Measurements from ENCODE around the gene RAPGEF6. TPM values are rescaled to one million over a fixed set of nuclear protein-coding genes. Genes with fewer than 3 reads are reported as not detected.

The RAPGEF6 gene
- total and polyA plus RNA-seq, 4 donors: 3.9 to 73.1 (median 10.8) TPM

GRCh38 chr5:131634238-131634637 is 791 bp downstream of the RAPGEF6 start:
- H3K27me3 ChIP-seq (ENCODE audit: control insufficient read depth in 3 of 3, insufficient read depth in 3 of 3, low read length in 2 of 3): no peaks in the 10 kb centered on the region
- ATAC-seq (ENCODE audit: insufficient read depth, low FRiP score) (no peak), DNase-seq (peak in 1 of 3 donors; percentile 18)
- H3K36me3 ChIP-seq (ENCODE audit: control insufficient read depth in 4 of 4, insufficient read depth in 4 of 4, low read length in 4 of 4): peaks cover 0 to 3% (median 0%) of the 10 kb centered on the region in 4 donors
- H3K9me3 ChIP-seq (ENCODE audit: control insufficient read depth in 4 of 4, insufficient read depth in 3 of 4, low read length in 3 of 4): no peaks in the 10 kb centered on the region
- WGBS, 2 donors: 2 to 4% methylated on average over 4 of the region's 4 CpGs
- H3K27ac ChIP-seq (ENCODE audit: low read depth in 1 of 2, low read length in 1 of 2): peak overlapping the region; percentile 85 to 99
- H3K9ac ChIP-seq (ENCODE audit: insufficient read depth in 1 of 2, low read length in 2 of 2): peak overlapping the region; percentile 86 to 94
- no peak for TF ChIP-seq CTCF (IDR thresholded peaks at IDR 0.05; ENCODE audit: control extremely low read depth, extremely low read depth)
- H3K4me1 ChIP-seq (ENCODE audit: control insufficient read depth in 5 of 5, insufficient read depth in 5 of 5, low read length in 5 of 5): peaks cover 4 to 20% (median 8%) of the 10 kb centered on the region in 5 donors
- H3K4me3 ChIP-seq: no peak overlapping the region

- H3K9ac ChIP-seq (ENCODE audit: insufficient read depth in 1 of 2, low read length in 2 of 2): peak overlapping the region; percentile 86 to 94
- H3K4me1 ChIP-seq (ENCODE audit: control insufficient read depth in 5 of 5, insufficient read depth in 5 of 5, low read length in 5 of 5): peaks cover 4 to 20% (median 10%) of the 10 kb centered on the region in 5 donors
- no peak for ATAC-seq (ENCODE audit: insufficient read depth, low FRiP score)
- H3K36me3 ChIP-seq (ENCODE audit: control insufficient read depth in 4 of 4, insufficient read depth in 4 of 4, low read length in 4 of 4): peaks cover 0 to 3% (median 0%) of the 10 kb centered on the region in 4 donors
- H3K27me3 ChIP-seq (ENCODE audit: control insufficient read depth in 3 of 3, insufficient read depth in 3 of 3, low read length in 2 of 3): no peaks in the 10 kb centered on the region
- TF ChIP-seq CTCF (IDR thresholded peaks at IDR 0.05; ENCODE audit: control extremely low read depth, extremely low read depth): no peak
- 45 to 48% methylated on average over 5 of the region's 5 CpGs for WGBS, 2 donors
- H3K9me3 ChIP-seq (ENCODE audit: control insufficient read depth in 4 of 4, insufficient read depth in 3 of 4, low read length in 3 of 4): no peaks in the 10 kb centered on the region
- H3K4me3 ChIP-seq: no peak overlapping the region
- no peak overlapping the region for H3K27ac ChIP-seq (ENCODE audit: low read depth in 1 of 2, low read length in 1 of 2)
- no peak for DNase-seq
Observed at GRCh38 chr5:131633830-131634229, 1.2 kb downstream of the RAPGEF6 start.

- TF ChIP-seq CTCF (IDR thresholded peaks at IDR 0.05; ENCODE audit: control extremely low read depth, extremely low read depth): no peak
- Histone ChIP-seq H3K36me3 (ENCODE audit: control insufficient read depth in 4 of 4, insufficient read depth in 4 of 4, low read length in 4 of 4) (peaks cover 0 to 3% (median 0%) of the 10 kb centered on the region in 4 donors), H3K27me3 (ENCODE audit: control insufficient read depth in 3 of 3, insufficient read depth in 3 of 3, low read length in 2 of 3) (no peaks in the 10 kb centered on the region), H3K27ac (ENCODE audit: low read depth in 1 of 2, low read length in 1 of 2) (no peak overlapping the region), H3K9me3 (ENCODE audit: control insufficient read depth in 4 of 4, insufficient read depth in 3 of 4, low read length in 3 of 4) (no peaks in the 10 kb centered on the region), H3K9ac (ENCODE audit: insufficient read depth in 1 of 2, low read length in 2 of 2) (no peak overlapping the region), H3K4me1 (ENCODE audit: control insufficient read depth in 5 of 5, insufficient read depth in 5 of 5, low read length in 5 of 5) (peaks cover 0 to 20% (median 9%) of the 10 kb centered on the region in 5 donors), H3K4me3 (no peak overlapping the region)
- ATAC-seq (ENCODE audit: insufficient read depth, low FRiP score): no peak
- 81 to 83% methylated on average over 4 of the region's 4 CpGs for WGBS, 2 donors
- no peak for DNase-seq
Observed at GRCh38 chr5:131630963-131631350, 4.1 kb downstream of the RAPGEF6 start.
